Measurements from ENCODE around the gene TMEM94. TPM values are rescaled to one million over a fixed set of nuclear protein-coding genes. Genes with fewer than 3 reads are reported as not detected.
"Not testable (repeated sequence)": the region's sequence is repeated elsewhere in the genome, so short reads cannot be mapped to it uniquely, and the experiment has no call there.

Gene TMEM94
- total RNA-seq, 1 donor from 2014 or later = 86.4 TPM

GRCh38 chr17:75518983-75519537, 62.6 kb downstream of the TMEM94 start:
- no peak for TF ChIP-seq CTCF (IDR thresholded peaks at IDR 0.05; ENCODE audit: insufficient read depth, low read length, poor library complexity, severe bottlenecking)
- no peaks in the 10 kb centered on the region for H3K27me3 ChIP-seq (ENCODE audit: control insufficient read depth, insufficient read depth, low read length)
- H3K4me3 ChIP-seq (ENCODE audit: low read depth, low read length) = no peak overlapping the region
- no peak for DNase-seq (ENCODE audit: low read depth)
- H3K36me3 ChIP-seq (ENCODE audit: control insufficient read depth, insufficient read depth, low read length) = peaks cover 1% of the 10 kb centered on the region

GRCh38 chr17:75520413-75520812, 64.0 kb downstream of the TMEM94 start:
- not testable (repeated sequence) for H3K4me3 ChIP-seq (ENCODE audit: low read depth, low read length); H3K36me3 ChIP-seq (ENCODE audit: control insufficient read depth, insufficient read depth, low read length); DNase-seq (ENCODE audit: low read depth); H3K27me3 ChIP-seq (ENCODE audit: control insufficient read depth, insufficient read depth, low read length)

GRCh38 chr17:75521290-75521689, 64.9 kb downstream of the TMEM94 start:
- Histone ChIP-seq H3K27me3 (ENCODE audit: control insufficient read depth, insufficient read depth, low read length) (peaks cover under 1% of the 10 kb centered on the region), H3K36me3 (ENCODE audit: control insufficient read depth, insufficient read depth, low read length) (peaks cover 1% of the 10 kb centered on the region), H3K4me3 (ENCODE audit: low read depth, low read length) (no peak overlapping the region)
- TF ChIP-seq CTCF (IDR thresholded peaks at IDR 0.05; ENCODE audit: insufficient read depth, low read length, poor library complexity, severe bottlenecking) = no peak
- no peak for DNase-seq (ENCODE audit: low read depth)

- no peak for DNase-seq (ENCODE audit: low read depth)
Observed at GRCh38 chr17:75521951-75522727, 65.7 kb downstream of the TMEM94 start.

GRCh38 chr17:75523647-75524046, 67.2 kb downstream of the TMEM94 start:
- no peak overlapping the region for H3K4me3 ChIP-seq (ENCODE audit: low read depth, low read length)
- H3K36me3 ChIP-seq (ENCODE audit: control insufficient read depth, insufficient read depth, low read length) = no peaks in the 10 kb centered on the region
- no peak for TF ChIP-seq CTCF (IDR thresholded peaks at IDR 0.05; ENCODE audit: insufficient read depth, low read length, poor library complexity, severe bottlenecking)
- no peak for DNase-seq (ENCODE audit: low read depth)
- peaks cover 5% of the 10 kb centered on the region for H3K27me3 ChIP-seq (ENCODE audit: control insufficient read depth, insufficient read depth, low read length)

More at GRCh38 chr17:75521951-75522727, 65.7 kb downstream of the TMEM94 start:
- Histone ChIP-seq H3K36me3 (ENCODE audit: control insufficient read depth, insufficient read depth, low read length) (peaks cover 1% of the 10 kb centered on the region), H3K27me3 (ENCODE audit: control insufficient read depth, insufficient read depth, low read length) (peaks cover 5% of the 10 kb centered on the region), H3K4me3 (ENCODE audit: low read depth, low read length) (no peak overlapping the region)
- no peak for TF ChIP-seq CTCF (IDR thresholded peaks at IDR 0.05; ENCODE audit: insufficient read depth, low read length, poor library complexity, severe bottlenecking)

- Histone ChIP-seq H3K27me3 (ENCODE audit: control insufficient read depth, insufficient read depth, low read length) (peaks cover 5% of the 10 kb centered on the region), H3K4me3 (ENCODE audit: low read depth, low read length) (peak overlapping the region; percentile 63), H3K36me3 (ENCODE audit: control insufficient read depth, insufficient read depth, low read length) (no peaks in the 10 kb centered on the region)
- no peak for DNase-seq (ENCODE audit: low read depth)
- TF ChIP-seq CTCF (IDR thresholded peaks at IDR 0.05; ENCODE audit: insufficient read depth, low read length, poor library complexity, severe bottlenecking) = no peak
Observed at GRCh38 chr17:75524269-75524969, 68.0 kb downstream of the TMEM94 start.

All from kidney epithelial cell (primary cell).